Measurements from ENCODE around the gene CTBP1.

- no peak for TF ChIP-seq CTCF (IDR thresholded peaks at IDR 0.05)
- TF ChIP-seq EZH2phosphoT487 (IDR thresholded peaks at IDR 0.05), result no peak
- TF ChIP-seq EZH2 (IDR thresholded peaks at IDR 0.05), result no peak
Measured at GRCh38 chr4:1229117-1229849, 19.6 kb downstream of the CTBP1 start.
